ENCODE results near the gene GLYATL3.

- TF ChIP-seq CTCF (IDR thresholded peaks at IDR 0.05 in 4 of 5, conservative IDR thresholded peaks at IDR 0.05 in 1 of 5) (no peak), POLR2A (IDR thresholded peaks at IDR 0.05) (no peak)
These were observed 53.7 kb downstream of the GLYATL3 start for GRCh38 chr6:49553384-49553783.
